ENCODE results near the gene FKBP5.

DNA sequence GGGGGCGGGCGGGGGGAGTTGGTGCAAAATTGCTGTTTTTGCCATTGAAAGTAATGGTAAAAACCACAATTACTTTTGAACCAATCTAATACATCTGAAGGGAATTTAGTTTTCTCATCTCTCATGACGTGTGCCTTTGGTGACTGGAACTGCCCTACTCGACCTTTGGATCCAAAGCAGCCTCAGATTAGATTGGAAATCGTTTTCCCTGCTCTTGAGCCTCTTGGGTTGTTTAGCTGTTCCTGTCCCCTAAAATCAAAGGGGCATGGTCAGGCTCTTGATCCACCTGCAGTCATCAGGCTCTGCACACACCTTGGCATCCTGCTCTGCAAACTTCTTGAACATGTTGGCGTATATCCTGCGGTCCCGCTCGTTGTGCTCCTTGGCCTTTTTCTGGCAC is 112.0 kb downstream of the FKBP5 start:
- TF ChIP-seq CTCF (conservative IDR thresholded peaks at IDR 0.05; ENCODE audit: low read depth, low read length) (no peak), EZH2 (IDR thresholded peaks at IDR 0.05; ENCODE audit: low read length, unreplicated experiment) (no peak)

All from PC-3 (cell line).